Activated CD4-positive, alpha-beta T cell treated with anti-CD3 and anti-CD28 coated beads for 48 hours (primary cell): Measurements from ENCODE around the gene C12orf42.
"Not testable (repeated sequence)": the region's sequence is repeated elsewhere in the genome, so short reads cannot be mapped to it uniquely, and the experiment has no call there.

ENCODE experiments used
- DNase-seq: peaks from one replicate; pipeline ENCODE4 v3.0.0-alpha.2; 2020

C12orf42 gene

GRCh38 chr12:103494734-103495468, 867 bp downstream of the C12orf42 start:
- DNase-seq = no peak

- no peak for DNase-seq
Measured at GRCh38 chr12:103494051-103494733, 1.6 kb downstream of the C12orf42 start.

GRCh38 chr12:103493199-103493598, 2.6 kb downstream of the C12orf42 start:
- DNase-seq = no peak

- DNase-seq = no peak
Measured at GRCh38 chr12:103482365-103482764, 13.4 kb downstream of the C12orf42 start.

- DNase-seq = no peak
Measured at GRCh38 chr12:103475073-103475472, 20.7 kb downstream of the C12orf42 start.

- no peak for DNase-seq
Measured at GRCh38 chr12:103470664-103471063, 25.1 kb downstream of the C12orf42 start.

- DNase-seq = no peak
Measured at GRCh38 chr12:103469719-103470118, 26.0 kb downstream of the C12orf42 start.

GRCh38 chr12:103468837-103469236, 26.9 kb downstream of the C12orf42 start:
- DNase-seq = no peak

GRCh38 chr12:103462675-103463074, 33.1 kb downstream of the C12orf42 start:
- no peak for DNase-seq

- no peak for DNase-seq
Measured at GRCh38 chr12:103457471-103457870, 38.3 kb downstream of the C12orf42 start.

GRCh38 chr12:103456006-103456405, 39.8 kb downstream of the C12orf42 start:
- DNase-seq = no peak

GRCh38 chr12:103455020-103455763, 40.6 kb downstream of the C12orf42 start:
- no peak for DNase-seq

GRCh38 chr12:103444983-103445382, 50.8 kb downstream of the C12orf42 start:
- no peak for DNase-seq

GRCh38 chr12:103442822-103443221, 52.9 kb downstream of the C12orf42 start:
- DNase-seq = no peak

- no peak for DNase-seq
Measured at GRCh38 chr12:103442182-103442555, 53.6 kb downstream of the C12orf42 start.

- peak; percentile 40 for DNase-seq
Measured at GRCh38 chr12:103441437-103442181, 54.2 kb downstream of the C12orf42 start.

- not testable (repeated sequence) for DNase-seq
Measured at GRCh38 chr12:103434165-103435105, 61.3 kb downstream of the C12orf42 start.

- no peak for DNase-seq
Measured at GRCh38 chr12:103431950-103432349, 63.8 kb downstream of the C12orf42 start.

GRCh38 chr12:103431387-103431786, 64.4 kb downstream of the C12orf42 start:
- DNase-seq = no peak

- DNase-seq = not testable (repeated sequence)
Measured at GRCh38 chr12:103425674-103426073, 70.1 kb downstream of the C12orf42 start.

GRCh38 chr12:103424849-103425586, 70.8 kb downstream of the C12orf42 start:
- DNase-seq = not testable (repeated sequence)
